Glutamatergic neuron (in vitro differentiated cells): ENCODE measurements around the gene RPAP3. TPM values are rescaled to one million over a fixed set of nuclear protein-coding genes. Genes with fewer than 3 reads are reported as not detected.

Experiments used
- DNase-seq: peaks from one replicate; pipeline ENCODE4 v3.0.0; 2022
- H3K27ac Mint-ChIP-seq: one replicate; pipeline ENCODE4 v1.8.0; 2020; ENCODE audit warnings: mild to moderate bottlenecking, mixed read lengths, inconsistent platforms; ENCODE audit not compliant: unreplicated experiment
- H3K27me3 Mint-ChIP-seq: one replicate; pipeline ENCODE4 v1.8.0; 2020; ENCODE audit warnings: mild to moderate bottlenecking, moderate library complexity, mixed read lengths, inconsistent platforms; ENCODE audit not compliant: unreplicated experiment
- H3K36me3 Mint-ChIP-seq: one replicate; pipeline ENCODE4 v1.8.0; 2020; ENCODE audit warnings: mild to moderate bottlenecking, mixed read lengths, inconsistent platforms; ENCODE audit not compliant: unreplicated experiment
- H3K4me1 Mint-ChIP-seq: one replicate; pipeline ENCODE4 v1.8.0; 2020; ENCODE audit warnings: mild to moderate bottlenecking, low read depth, mixed read lengths, inconsistent platforms; ENCODE audit not compliant: unreplicated experiment
- H3K4me3 Mint-ChIP-seq: one replicate; pipeline ENCODE4 v1.8.0; 2020; ENCODE audit warnings: mild to moderate bottlenecking, mixed read lengths, inconsistent platforms; ENCODE audit not compliant: unreplicated experiment
- H3K9me3 Mint-ChIP-seq: one replicate; pipeline ENCODE4 v1.8.0; 2020; ENCODE audit warnings: mild to moderate bottlenecking, moderate library complexity, mixed read lengths, inconsistent platforms; ENCODE audit not compliant: unreplicated experiment
- total RNA-seq: library from RNA; stranded (reverse); fragmentation: NEBNext Ultra II Directional; extraction: Animal tissue kit (Norgen Biotek cat#: 25700); gene quantifications from one replicate; pipeline ENCODE4 v1.2.1, GENCODE V29; 2021; ENCODE audit not compliant: unreplicated experiment
- TF ChIP-seq, protein P1 (sequence below): fragments of 200-600 bp; sonication (generic); IDR thresholded peaks from one replicate; pipeline ENCODE4 v1.5.0; 2021; ENCODE audit not compliant: partially characterized antibody, unreplicated experiment

The RPAP3 gene
- total RNA-seq, 1 donor from 2014 or later, result 29.5 TPM

DNA sequence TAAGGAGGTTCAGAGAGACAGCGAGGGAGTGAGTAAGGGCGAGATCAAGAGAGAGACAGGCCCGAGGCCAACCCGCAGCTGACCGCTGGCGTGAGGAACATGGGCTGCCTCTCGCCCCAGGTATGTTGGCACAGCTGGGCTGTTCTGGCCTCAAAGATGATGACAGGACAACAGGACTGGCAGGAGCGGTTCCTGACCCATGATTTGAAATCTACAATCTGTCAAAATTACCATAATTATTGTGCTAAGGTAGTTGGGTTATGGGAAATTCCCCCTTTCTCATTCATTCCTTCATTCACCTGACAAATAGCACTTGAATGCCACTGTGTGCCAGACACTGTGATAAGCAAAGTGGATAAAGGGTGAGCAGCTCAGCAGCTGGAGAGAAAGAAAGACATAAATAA lies 24.5 kb upstream of the RPAP3 start:
- no peak for DNase-seq
- Mint-ChIP-seq H3K4me1 (peaks cover 36% of the 10 kb centered on the region), H3K27me3 (peaks cover 8% of the 10 kb centered on the region), H3K4me3 (no peak overlapping the region), H3K27ac (no peak overlapping the region), H3K9me3 (peaks cover 11% of the 10 kb centered on the region), H3K36me3 (no peaks in the 10 kb centered on the region)
- TF ChIP-seq, protein P1, sequence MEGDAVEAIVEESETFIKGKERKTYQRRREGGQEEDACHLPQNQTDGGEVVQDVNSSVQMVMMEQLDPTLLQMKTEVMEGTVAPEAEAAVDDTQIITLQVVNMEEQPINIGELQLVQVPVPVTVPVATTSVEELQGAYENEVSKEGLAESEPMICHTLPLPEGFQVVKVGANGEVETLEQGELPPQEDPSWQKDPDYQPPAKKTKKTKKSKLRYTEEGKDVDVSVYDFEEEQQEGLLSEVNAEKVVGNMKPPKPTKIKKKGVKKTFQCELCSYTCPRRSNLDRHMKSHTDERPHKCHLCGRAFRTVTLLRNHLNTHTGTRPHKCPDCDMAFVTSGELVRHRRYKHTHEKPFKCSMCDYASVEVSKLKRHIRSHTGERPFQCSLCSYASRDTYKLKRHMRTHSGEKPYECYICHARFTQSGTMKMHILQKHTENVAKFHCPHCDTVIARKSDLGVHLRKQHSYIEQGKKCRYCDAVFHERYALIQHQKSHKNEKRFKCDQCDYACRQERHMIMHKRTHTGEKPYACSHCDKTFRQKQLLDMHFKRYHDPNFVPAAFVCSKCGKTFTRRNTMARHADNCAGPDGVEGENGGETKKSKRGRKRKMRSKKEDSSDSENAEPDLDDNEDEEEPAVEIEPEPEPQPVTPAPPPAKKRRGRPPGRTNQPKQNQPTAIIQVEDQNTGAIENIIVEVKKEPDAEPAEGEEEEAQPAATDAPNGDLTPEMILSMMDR, result no peak

DNA sequence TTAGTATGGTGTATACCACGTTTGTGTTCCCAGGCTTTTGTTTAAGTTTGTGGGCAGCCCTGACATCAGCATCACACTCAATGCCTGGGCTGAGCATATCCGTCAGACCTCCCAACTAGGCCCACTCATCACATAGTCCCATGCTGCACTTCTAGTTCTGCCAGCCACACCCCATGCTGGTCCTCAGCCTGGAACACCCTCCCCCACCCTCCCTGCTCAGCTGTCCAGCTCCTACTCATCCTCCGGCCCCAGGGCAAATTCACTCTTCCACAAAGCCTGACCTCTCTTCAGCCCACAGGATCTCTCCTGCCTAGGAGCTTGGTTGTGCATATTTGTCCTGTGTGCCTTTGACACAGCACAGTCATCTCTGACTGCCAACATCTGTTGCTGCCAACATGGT lies 23.4 kb upstream of the RPAP3 start:
- Mint-ChIP-seq H3K27me3 (peaks cover 8% of the 10 kb centered on the region), H3K9me3 (peaks cover 5% of the 10 kb centered on the region), H3K36me3 (no peaks in the 10 kb centered on the region), H3K4me1 (peaks cover 26% of the 10 kb centered on the region), H3K4me3 (no peak overlapping the region), H3K27ac (peak overlapping the region; percentile 79)
- DNase-seq, result no peak
- TF ChIP-seq, protein P1, result no peak

DNA sequence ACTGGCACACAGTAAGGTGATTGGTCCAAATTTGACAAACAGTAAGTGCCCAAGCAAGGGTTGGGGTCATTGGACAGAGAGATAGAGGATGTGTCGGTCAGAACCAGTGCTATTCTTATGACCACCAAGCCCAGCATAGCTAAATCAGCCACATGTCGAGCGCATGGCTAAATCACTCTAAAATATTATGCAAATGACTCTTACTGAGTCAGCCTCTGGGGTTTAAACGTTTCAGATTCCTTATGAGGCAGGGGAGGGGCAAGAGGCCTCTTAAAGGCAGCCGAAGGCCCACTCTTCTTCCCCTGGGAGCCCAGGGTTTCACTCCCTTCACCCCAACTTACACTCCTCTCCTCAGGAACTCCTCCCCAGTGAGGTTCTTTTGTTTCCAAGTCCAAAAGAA lies 20.1 kb upstream of the RPAP3 start:
- Mint-ChIP-seq H3K9me3 (peaks cover 4% of the 10 kb centered on the region), H3K27ac (no peak overlapping the region), H3K4me1 (peaks cover 24% of the 10 kb centered on the region), H3K27me3 (peaks cover 10% of the 10 kb centered on the region), H3K4me3 (no peak overlapping the region), H3K36me3 (no peaks in the 10 kb centered on the region)
- TF ChIP-seq, protein P1, result no peak
- no peak for DNase-seq

DNA sequence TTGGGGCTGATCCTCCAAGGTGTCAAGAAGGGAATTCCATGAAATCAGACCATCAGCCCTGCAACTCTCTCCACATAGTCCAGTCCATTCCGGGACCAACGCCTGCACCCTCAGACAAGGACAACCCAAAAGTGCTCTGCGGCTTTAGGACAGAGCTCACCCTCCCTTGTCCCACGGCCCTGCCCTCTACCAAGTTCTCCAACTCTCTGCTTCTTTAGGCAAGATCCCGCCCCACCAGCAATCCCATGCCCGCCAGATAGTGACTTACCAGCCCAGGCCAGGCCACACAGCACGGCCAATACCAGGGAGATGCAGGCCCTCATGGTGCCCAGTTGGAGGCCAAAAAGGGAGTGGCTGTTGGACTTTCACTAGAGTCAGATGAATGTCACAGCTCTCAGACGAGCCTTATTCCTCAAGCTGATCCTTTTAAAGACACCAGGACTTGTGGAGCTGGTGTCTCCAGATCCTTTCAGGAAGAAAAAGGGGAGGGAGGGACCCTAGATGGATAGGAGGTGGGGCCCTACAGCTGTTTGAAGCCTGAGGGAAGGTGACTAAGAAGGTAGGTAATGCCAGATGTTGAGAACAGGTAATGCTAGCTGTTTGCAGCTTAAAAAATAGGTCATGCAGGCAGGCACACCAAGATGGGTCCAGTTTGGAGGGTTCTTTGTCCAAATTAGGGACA lies 19.4 kb upstream of the RPAP3 start, which contains the start of gene ENDOU:
ENDOU (minus strand) TSS at position 400 of the 682 bp plus-strand sequence; CDS start at position 323, 77 bp downstream.
- TF ChIP-seq, protein P1, result no peak
- H3K4me3 Mint-ChIP-seq, result no peak within 1 kb of the TSS
- peaks cover 10% of the 10 kb centered on the region for H3K27me3 Mint-ChIP-seq
- peaks cover 23% of the 10 kb centered on the region for H3K4me1 Mint-ChIP-seq
- H3K9me3 Mint-ChIP-seq, result peaks cover 4% of the 10 kb centered on the region
- no peak within 1 kb of the TSS for H3K27ac Mint-ChIP-seq
- no peaks in the 10 kb centered on the region for H3K36me3 Mint-ChIP-seq
- DNase-seq, result no peak

DNA sequence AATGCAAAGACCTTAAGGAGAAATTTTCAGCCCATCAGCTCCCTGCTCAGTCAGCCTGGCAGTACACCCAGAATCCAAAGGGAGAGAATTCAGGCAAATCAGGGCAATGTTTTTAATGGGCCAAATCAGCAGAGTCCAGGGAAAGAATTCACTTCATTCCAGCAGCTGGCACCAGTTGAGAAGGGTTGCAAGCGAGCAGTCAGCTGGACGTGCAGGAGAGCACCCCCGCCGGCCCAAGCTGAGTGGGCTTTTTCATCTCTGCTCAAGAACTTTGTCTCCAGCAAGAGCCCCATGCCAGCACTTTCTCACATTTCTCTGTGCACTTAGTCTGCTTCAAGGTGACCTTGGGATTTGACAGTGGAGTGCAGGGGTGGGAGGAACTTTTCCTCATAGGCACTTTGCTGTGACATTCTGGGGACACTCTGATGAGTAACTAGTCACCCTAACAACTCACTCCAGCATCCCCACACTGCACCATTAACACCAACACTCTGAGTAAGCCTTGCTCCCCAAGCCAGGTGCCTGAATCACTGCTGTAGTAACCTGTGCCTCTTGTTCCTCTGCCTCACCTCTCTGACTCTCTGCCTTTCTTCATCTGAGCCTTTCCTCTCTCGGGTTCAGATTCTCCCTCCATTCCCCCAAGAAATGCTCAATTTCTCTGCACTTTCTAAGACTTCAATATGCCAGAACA lies 17.3 kb upstream of the RPAP3 start:
- Mint-ChIP-seq H3K4me3 (no peak overlapping the region), H3K27ac (no peak overlapping the region), H3K27me3 (peaks cover 10% of the 10 kb centered on the region), H3K9me3 (peaks cover 5% of the 10 kb centered on the region), H3K36me3 (no peaks in the 10 kb centered on the region), H3K4me1 (peaks cover 7% of the 10 kb centered on the region)
- DNase-seq, result no peak
- TF ChIP-seq, protein P1, result no peak
